H1 (cell line): ENCODE measurements around the gene TRIM60. TPM values are rescaled to one million over a fixed set of nuclear protein-coding genes. Genes with fewer than 3 reads are reported as not detected.

Experiments
- CHD2 ChIP-seq: IDR thresholded peaks from 2 replicates; pipeline ENCODE4 v1.6.1; 2012; ENCODE audit warnings: low read length, improper control_type of control experiment
- CHD7 ChIP-seq: fragments of 300-600 bp; sonication (generic); IDR thresholded peaks from 2 replicates; pipeline ENCODE4 v1.7.1; 2012; ENCODE audit warnings: low read length, moderate library complexity, mild to moderate bottlenecking, inconsistent platforms; ENCODE audit not compliant: insufficient replicate concordance
- SIN3A ChIP-seq, 2 experiments: IDR thresholded peaks in 1 of 2; conservative IDR thresholded peaks in 1 of 2; 2 replicates each; pipeline ENCODE4 v1.6.1; 2011 to 2012; ENCODE audit warnings: low read length in 2 of 2, improper control_type of control experiment in 1 of 2, low read depth in 1 of 2, mild to moderate bottlenecking in 1 of 2
- SIRT6 ChIP-seq: IDR thresholded peaks from one replicate; pipeline ENCODE4 v1.7.1; 2012; ENCODE audit warnings: low read length, inconsistent platforms
- ZNF274 ChIP-seq: IDR thresholded peaks from 2 replicates; pipeline ENCODE4 v1.7.0; 2012; ENCODE audit warnings: low read length, borderline replicate concordance; ENCODE audit errors: extremely low read depth
- polyA plus RNA-seq, 7 experiments: library from polyadenylated mRNA; depleted of rRNA in 3 of 7; stranded (reverse) in 5 of 7; unstranded in 2 of 7; fragments of >200 nt in 5 of 7; fragments of 200-250 nt in 2 of 7; gene quantifications; 1 replicate in 5 of 7; 2 replicates in 1 of 7; 4 replicates in 1 of 7; pipeline versions ENCODE4 v1.2.1 to v1.2.3, GENCODE V29; 2011 to 2013; ENCODE audit warnings: missing spikeins in 2 of 7, mixed read lengths in 2 of 7
- total RNA-seq: library from RNA; stranded (reverse); fragmentation: NEBNext Ultra II Directional; extraction: Animal tissue kit (Norgen Biotek cat#: 25700); gene quantifications from 2 replicates; pipeline ENCODE4 v1.2.1, GENCODE V29; 2021

The TRIM60 gene
- total and polyA plus RNA-seq, 2 of the 8 experiments (the other 6 are each of a cell fraction or from before 2014, with no cell fraction given): not detected

GRCh38 chr4:165059386-165059785 lies 27.6 kb downstream of the TRIM60 start (continued):
- TF ChIP-seq CHD7 (no peak), SIN3A (conservative IDR thresholded peaks at IDR 0.05 in 1 of 2, IDR thresholded peaks at IDR 0.05 in 1 of 2; ENCODE audit: low read depth in 1 of 2, low read length in 2 of 2) (no peak), SIRT6 (no peak), CHD2 (no peak), ZNF274 (no peak)
